Right kidney (tissue), 9 donors: Measurements from ENCODE around the gene MAP7D1.

ENCODE experiments used
- DNase-seq: peaks from one replicate; pipeline ENCODE4 v3.0.0-alpha.2; 2016
- long read RNA-seq, 8 donors: transcript quantifications; one replicate each; lab custom pipeline, GENCODE V29; 2026

MAP7D1 gene
- long read RNA-seq, donor 1, partial matches to known transcripts: 5 of 7 reads
- long read RNA-seq, donor 1, other reads (novel, unspliced or antisense): 0 of 7 reads
- long read RNA-seq, donor 2, partial matches to known transcripts: 5 of 6 reads
- long read RNA-seq, donor 2, other reads (novel, unspliced or antisense): 0 of 6 reads
- long read RNA-seq, donor 3, partial matches to known transcripts: 5 of 9 reads
- long read RNA-seq, donor 3, other reads (novel, unspliced or antisense): 0 of 9 reads
- long read RNA-seq, donor 4, partial matches to known transcripts: 6 of 8 reads
- long read RNA-seq, donor 4, other reads (novel, unspliced or antisense): 0 of 8 reads
- long read RNA-seq, donor 5, partial matches to known transcripts: 0 of 5 reads
- long read RNA-seq, donor 5, other reads (novel, unspliced or antisense): 0 of 5 reads
- long read RNA-seq, donor 6, partial matches to known transcripts: 10 of 13 reads
- long read RNA-seq, donor 6, other reads (novel, unspliced or antisense): 0 of 13 reads
- long read RNA-seq, donor 7, partial matches to known transcripts: 21 of 22 reads
- long read RNA-seq, donor 7, other reads (novel, unspliced or antisense): 0 of 22 reads
- long read RNA-seq, donor 8, partial matches to known transcripts: 6 of 13 reads
- long read RNA-seq, donor 8, other reads (novel, unspliced or antisense): 0 of 13 reads

DNA sequence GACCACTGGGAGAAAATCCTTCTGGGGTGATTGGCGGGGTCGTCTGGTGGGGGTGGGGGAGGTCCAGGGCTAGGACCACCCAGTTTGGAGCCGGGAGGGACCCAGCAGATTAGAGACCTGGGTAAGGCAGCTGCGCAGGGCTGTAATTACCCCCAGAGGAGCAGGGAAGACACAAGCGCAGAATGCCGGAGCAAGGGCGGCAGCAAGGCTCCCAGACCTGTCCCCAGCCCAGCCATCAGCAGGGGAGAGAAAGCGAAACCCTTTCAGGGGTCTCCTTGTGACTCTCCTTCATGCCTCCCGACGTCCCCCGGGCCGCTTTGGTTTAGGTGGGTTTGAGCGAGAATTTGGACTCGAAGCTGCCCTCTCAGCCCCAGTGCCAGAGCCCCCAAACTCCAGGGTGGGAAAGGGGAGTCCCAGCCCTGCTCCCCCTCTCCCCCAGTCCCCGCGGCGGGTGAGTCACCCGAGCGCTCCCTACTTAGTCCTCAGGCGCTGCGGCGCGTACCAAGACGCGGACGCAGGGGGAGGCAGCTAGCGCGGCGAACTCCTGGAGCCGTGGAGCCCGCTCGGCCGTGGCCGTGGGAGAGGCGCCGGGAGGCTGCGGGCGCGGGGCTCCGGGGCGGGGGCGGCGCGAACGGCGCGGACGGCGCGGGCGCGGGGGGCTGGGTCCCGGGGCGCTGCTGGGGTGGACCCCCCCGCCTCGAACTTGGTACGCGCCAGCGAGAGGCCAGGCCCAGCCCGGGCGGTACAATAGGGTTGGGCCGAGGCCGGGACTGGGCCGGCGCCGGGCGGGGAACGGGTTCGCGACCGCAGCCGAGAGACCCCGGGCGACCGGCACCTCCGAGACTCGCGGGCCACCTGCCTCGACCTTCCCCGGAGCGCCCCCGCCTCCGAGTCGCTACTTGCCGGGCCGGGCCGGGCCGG lies at the start of gene MAP7D1:
Gene MAP7D1, plus strand, starts transcription at position 753 of the 921 bp plus-strand sequence. CDS start 258 bp downstream, outside the sequence.
- peak; percentile 90 for DNase-seq

DNA sequence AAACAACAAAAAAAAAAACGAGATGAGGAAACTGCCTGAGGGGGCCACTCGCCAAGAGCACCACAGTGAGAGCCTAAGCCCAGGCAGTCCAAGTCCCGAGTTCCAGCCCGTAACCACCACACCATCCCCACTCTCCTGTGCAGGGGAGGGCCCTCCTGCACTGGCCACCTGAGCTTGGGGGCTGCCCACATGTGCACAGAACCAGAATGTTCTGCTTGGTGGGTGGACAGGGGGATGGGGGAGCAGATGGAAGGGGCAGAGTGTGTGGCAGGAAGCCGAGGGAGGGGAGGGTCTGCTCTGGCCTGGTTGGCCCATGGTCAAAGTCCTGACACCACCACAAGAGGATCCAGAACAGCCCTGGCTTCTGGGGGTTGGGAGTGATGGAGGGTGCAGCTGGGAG lies 49.7 kb upstream of the MAP7D1 start:
- no peak for DNase-seq

DNA sequence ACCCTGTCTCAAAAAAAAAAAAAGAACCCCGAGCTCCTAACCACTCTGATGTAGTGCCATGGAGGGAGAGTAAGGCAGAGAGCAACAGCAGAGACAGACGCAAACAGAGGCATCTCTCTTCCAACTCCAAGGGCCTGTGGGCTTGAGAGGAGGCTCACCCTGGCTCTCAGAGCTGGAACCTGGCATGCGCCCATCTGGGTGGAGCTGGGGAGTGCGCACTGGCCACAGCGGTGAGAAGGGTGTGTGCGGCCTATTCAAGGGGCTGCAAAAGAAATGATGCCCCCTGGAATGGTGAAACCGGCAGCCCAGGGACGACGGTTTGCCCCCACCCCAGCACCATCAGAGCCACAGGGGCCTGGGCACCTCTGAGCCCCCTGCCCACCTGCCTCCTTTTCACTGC lies 48.6 kb upstream of the MAP7D1 start:
- no peak for DNase-seq

DNA sequence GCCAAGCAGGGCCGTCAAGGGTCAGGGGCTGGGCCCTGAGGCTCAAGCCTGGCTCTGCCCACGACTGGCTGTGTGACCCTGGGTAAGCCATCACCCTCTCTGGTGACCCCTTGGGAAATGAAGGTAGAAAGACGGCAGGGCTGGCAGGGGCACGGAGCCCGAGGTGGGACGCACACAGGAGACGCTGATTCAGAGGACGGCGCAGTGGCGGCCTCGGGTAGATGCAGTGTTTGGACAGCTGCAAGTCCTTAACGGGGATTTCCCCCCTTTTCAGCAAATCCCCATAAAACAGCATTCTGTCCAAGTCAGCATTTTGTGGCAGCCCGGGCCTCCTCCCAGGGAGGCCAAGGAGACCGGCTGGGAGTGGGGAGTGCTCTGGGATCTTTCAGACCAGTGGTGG lies 47.6 kb upstream of the MAP7D1 start:
- no peak for DNase-seq

DNA sequence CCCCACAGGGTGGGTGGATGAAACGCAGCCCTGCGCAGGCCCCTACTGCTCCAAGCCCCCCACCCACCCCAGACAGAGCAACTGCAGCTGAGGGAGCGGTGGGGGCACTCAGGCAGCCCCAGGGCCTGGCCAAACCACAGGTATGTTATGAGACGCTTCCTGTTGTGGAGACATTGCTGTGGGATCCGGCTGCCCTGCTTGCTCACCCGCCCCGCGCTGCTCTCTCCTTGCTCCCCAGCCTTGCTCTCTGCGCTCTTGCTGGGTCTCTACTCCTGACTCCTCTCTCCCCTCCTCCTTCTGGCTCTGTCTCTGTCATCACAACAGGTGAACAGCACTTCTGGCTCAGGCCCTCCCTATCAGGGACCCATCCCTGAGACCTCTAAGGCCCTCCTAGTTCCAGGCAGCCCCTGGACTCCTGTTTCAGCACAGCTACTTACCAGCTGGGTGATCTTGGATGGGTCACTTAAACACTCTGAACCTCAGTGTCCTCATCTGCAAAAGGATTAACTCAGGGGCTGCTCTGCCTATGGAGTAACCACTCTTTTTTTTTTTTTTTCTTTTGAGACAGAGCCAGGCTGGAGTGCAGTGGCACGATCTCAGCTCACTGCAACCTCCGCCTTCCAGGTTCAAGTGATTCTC lies 46.8 kb upstream of the MAP7D1 start:
- no peak for DNase-seq

DNA sequence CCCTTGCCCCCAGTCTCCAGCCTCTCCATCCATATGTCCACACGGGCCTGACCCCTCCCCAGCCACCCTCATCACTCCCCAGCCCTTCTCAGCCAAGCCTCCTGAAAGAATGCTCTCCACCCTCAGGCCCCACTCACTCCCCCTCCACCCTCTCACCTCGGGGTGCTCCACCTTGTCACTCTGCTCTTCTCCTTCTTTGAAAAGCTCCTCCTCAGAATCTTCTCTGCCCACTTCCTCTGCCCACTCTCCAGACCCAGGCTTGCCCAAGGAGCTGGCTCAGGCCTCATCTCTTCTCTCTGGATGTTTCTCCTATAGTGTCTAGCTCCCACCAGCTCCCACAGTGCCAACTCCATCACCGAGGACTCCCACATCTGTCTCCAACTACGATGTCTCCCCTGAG lies 44.8 kb upstream of the MAP7D1 start:
- DNase-seq: no peak

DNA sequence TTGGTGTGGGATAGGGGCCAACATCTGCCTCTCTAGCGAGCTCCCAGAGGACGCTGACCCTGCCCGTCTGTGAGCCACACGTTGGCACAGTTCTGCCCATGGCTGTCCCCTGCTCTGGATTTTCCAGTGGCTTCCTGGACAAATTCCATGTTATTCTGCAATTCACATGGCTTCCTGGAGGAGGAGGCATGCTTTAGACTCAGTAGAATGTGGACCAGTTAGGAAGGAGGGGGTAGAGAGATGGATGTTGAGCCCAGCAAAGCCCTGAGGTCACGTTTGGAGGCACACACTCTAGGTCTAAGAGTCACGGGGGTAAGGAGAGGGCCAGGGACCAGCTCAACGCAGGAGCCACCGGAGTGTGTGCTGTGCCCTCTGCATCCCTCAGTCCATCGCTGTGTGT lies 43.1 kb upstream of the MAP7D1 start:
- DNase-seq: no peak

DNA sequence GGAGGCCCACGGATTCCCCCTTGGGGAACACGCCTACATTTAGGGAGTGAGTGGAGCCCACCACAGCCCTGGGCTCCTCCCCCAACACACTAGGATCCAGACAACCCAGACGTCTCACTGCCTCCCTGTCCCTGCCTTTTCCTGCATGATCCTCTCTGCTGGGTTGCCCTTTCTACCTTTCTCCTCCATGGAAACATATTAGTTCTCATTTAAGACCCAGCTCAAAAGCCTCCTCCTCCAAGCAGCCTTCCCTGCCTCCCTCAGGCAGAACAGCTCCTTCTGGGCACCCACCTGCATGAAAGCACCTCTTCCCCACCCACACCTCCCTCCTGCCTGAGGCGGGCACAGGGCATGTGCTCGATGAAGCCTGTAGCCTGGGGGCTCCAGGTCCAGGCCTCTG lies 41.6 kb upstream of the MAP7D1 start:
- no peak for DNase-seq

DNA sequence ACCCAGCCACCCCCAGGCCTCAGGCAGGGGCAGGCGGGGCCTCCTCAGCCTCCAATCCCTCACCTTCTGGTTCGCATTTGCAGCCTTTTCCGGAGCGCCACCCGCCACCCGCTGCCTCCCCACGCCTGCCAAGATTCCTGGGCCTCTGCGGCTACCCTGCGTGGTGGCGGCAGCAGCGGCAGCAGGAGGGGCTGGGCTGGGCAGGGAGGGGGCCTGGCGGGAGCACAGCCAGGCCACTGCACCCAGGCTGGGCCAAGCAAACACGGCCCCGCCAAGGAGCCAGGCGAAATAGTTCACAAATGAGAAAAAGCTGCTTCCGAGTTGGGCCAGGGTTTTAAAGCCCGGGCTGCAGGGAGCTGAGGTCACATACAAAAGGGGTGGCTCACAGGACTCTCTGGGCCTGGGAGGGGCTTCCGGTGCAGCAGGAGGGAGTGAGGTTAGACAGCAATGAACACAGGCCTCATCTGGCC lies 40.7 kb upstream of the MAP7D1 start:
- no peak for DNase-seq

DNA sequence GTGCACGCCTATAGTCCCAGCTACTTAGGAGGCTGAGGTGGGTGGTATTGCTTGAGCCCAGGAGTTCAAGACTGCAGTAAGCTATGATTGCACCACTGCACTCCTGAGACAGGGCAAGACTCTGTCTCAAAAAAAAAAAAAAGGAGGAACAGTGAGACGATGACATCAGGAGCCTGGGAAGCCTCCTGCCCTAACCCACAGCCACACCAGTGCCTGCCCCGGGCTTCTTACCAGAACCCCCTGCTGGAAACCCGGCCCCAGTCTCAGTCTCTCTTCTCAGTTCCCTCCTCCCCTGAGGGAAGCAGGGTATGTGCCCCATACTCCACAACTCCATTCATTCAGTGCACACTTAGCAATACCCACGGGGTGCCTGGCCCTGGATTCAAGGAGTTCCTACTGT lies 40.0 kb upstream of the MAP7D1 start:
- DNase-seq: no peak

DNA sequence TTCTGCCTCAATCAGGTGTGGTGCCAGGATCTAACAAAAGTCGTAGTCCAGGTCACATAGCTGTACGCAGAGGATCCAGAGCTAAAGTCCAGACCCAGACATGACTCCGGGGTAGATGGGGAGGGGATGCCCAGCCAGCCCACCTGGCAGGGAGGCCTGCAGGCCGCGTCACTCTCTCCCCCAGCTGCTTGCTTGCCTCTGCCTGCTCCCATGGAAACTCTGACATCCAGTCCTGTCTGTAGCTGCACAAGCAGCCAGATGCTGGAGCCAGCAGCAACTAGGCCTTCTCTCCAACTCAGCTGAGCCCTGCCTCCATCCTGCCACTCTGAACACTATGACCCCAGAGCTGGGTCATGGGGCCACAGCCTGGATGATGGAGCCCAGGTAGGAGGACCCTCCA lies 39.1 kb upstream of the MAP7D1 start:
- DNase-seq: no peak

DNA sequence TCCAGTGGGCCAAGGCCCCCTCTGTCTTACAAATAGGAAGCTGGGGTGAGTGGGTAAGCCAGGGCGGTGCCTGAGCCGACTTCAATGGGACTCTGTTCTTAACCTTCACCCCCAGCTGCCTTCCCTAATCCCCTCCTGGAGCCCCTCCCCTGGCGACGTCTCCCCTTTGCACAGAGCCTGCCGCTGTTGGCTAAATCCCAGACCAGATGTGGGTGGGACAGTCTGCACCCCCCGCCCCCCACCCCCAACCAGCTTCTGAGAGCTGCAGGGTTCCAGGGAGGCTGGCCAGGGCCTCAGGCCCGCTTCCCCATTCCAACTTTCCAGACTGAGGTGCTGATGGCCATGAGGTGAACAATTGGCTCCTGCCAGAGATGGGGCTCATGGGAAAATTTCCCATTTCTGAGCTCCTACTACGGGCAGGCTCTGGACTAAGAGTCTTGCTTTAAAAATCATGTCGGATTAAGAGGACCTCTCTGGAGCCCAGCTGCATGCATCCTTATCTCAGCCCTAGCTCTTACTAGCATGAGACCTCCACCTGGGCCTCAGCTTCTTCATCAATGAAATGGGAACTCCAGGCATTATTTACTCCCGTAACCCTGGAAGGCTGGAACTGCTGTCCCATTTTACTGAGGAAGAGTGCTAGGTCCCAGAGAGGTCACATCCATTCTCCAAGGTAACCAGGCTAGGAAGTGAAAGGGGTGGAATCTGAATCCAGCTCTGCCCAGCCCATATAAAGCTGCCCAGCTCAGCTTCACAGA lies 37.3 kb upstream of the MAP7D1 start:
- no peak for DNase-seq

DNA sequence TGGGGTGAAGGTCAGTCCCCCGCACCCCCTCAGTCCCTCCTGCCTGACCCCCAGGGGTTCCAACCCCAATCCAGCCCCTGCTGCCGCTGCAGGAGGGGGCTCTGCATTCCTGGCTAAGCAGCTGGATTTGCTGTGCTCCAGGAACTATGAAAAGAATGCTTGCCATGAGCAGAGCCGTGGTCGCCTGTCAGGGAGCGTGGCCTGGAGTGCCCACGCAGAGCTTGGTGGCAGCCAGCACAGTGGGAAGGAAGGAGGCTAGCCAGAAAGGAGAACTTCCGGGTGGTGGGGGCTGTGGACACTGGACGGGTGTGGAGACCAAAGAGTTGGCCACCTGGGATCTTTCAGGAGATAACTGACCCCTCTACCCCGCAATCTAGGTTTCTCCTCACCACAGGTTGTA lies 36.5 kb upstream of the MAP7D1 start:
- no peak for DNase-seq

DNA sequence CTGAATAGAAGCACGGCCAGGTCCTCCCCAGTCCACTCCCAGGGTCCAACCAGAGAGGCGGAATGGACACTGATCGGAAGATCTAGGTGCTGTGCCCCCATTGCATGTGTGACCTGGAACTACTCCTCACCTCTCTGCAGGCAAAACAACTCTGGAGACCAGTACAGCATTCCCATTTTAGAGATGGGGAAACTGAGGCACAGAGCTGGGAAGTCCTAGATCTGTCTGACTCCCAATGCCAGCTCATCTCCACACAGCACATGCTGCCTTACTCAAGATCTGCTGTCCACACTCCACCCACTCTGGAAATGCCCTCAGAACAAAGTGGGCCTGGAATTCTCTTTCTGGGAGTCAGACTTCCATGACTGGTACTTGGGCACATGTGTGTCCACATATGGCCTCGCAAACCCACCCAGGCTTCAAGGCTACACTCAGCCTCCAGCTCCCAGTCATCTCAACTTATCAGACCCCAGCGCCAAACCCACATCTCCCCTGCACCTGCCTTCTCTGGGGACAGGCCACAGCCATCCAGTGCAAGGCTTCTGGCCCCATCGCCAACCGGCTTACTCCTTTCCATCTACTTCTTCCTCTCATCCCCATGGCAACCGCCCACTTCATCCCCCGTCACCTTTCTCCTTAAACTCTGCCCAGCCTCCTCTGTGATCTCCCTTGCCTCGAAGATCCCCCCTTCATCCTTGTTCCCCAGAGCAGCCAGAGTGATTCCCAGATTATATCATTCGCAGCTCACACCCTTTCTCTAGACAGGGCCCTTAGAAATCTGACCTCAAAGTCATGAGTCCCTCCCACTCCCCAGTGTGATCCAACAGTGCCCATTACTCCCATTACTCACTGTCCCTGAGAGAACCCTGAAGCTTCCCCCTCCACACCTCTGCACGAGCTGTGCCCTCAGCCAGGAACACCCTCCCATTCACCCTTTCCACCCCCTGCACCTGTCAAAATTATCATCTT lies 33.6 kb upstream of the MAP7D1 start:
- no peak for DNase-seq

DNA sequence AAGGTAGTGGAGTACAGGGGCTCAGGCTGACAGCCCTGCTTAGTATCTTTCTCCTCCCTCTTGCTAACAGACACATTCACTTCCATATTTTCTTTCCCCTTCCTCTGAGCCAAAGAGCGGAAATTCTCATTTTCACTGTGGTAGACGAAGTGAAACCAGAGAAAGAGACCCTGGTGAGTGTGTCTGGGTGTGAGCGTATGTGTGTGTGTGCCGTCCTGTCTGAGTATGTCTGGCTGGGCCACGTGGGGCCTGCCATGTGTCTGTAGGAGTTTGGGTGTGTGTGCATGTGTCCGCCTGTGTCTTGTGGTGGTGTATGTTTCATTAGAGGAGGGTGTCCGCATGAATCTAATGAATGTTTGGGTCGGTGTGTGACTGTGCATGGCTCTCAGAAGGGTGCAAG lies 32.6 kb upstream of the MAP7D1 start:
- DNase-seq: no peak

DNA sequence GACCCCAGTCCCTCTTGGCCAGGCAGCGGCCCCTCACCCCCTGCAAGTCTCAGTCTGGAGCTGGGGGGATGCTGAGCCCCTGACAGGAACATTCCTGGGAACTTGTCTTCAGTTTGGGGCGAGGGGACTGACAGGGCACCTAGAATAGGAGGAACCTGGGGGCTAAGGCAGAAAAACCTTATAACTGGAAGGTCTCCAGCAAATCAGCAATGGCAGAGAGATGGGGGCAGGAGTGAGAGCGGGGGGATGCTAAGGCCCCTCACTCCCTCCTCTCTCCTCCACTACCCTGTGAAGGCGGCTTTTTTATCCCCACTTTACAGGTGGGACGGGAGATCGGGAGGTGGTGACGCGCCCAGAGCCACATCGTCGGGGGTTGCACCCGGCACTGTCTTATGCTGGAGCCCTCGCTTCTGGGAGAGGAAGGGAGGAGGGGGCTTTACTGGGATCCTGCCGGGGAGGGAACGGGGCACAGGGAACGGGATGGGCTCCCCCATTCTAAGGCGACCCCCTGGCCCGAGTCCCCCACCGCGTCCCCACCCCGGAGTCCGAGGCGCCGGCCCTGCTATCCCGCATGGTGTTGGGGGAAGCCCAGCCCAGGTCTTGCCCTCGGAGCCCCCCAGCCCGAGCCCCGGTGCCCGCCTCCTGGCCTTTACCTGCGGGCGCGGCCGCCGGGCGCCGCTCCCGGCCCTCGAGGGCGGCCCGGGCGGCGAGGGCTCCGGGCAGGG lies 31.4 kb upstream of the MAP7D1 start:
- DNase-seq: no peak

DNA sequence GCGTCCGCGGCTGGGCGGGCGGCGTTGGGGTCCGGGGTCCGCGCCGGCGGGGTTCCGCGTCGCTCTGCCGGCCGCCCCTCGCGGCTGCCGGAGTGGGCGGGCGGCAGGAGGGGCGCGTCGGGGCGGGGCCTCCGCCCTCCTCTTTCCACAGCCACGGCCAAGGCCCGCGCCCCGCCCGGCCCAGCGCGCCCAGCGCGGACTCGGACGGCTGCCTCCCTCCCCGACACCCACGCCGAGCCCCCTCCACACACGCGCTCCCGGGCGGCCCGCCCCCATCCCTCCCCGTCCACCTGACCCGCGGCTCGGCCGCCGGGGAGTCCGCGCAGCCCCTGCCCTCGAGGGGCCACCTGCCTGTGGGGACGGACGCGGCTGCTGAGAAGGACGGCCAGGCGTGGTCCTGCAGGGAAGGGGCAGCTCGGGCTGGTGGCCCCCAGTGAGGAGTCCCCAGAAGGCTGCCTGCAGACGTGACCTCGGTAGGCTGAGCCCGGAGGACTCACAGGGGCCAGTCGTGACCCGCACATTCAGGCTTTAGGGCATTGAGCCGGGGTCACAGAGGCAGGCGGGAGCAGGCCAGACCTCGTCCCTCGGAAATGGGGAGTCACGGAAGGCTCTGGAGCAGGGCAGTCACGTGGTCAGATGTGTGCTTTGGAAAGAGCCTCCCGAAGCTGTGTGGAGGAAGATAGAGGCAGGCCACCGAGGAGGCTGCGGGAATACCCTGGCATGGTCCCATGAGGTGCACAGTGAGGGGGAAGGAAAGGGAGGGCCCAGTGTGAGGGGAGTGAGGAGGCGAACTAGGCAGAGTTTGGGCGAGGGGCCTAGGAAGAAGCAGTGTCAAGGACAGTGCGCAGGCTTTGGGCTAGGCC lies 30.6 kb upstream of the MAP7D1 start, which contains the start of gene COL8A2:
Gene COL8A2, minus strand, starts transcription at position 94 of the 863 bp plus-strand sequence. CDS start 24,980 bp downstream, outside the sequence.
- DNase-seq: no peak

DNA sequence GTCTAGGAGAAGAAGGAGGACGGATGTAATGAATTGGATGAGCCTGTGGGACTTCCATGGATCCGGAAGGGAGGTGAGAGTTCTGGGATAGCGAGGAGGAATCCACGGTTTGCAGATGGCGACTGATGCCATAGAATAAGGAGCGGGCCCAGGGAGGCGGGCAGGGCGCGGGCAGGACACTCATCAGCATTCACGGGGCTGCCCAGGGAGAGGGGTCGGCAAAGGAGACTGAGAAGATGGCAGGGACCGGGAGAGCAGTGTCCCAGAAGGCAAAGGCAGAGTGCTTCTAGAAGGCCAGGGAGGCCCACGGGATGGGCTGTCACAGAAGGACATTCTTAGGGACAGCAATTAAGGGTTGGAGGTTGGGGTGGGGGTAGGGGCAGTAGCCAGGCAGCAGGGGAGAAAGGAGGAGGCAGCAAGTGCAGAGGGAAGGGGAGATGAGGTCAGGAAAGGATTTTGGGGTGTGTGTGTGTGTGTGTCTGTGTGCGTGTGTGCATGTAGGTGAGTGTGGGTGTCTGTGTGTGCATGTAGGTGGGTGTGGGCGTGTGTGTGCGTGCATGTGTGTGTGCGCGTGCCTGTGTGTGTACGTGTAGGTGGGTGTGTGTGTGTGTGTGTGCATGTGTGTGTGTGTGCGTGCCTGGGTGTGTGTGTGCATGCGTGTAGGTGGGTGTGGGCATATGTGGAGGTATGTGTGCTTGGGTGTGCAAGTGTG lies 29.8 kb upstream of the MAP7D1 start:
- no peak for DNase-seq
